Transverse colon (tissue), 4 donors: Measurements from ENCODE around the gene GPR176. TPM values are rescaled to one million over a fixed set of nuclear protein-coding genes. Genes with fewer than 3 reads are reported as not detected.

ENCODE experiments used
- DNase-seq: peaks from one replicate; pipeline ENCODE4 v3.0.0-alpha.2; 2019
- H3K27ac ChIP-seq, 4 donors: fragments of 200-600 bp; sonication (generic); 2 replicates each; pipeline ENCODE4 v1.5.1; 2016 to 2018; ENCODE audit warnings: inconsistent platforms in 4 of 4
- H3K27me3 ChIP-seq: fragments of 200-600 bp; sonication (generic); 2 replicates; pipeline ENCODE4 v1.5.1; 2017; ENCODE audit warnings: inconsistent platforms
- H3K36me3 ChIP-seq, 4 donors: fragments of 200-600 bp; sonication (generic); 2 replicates each; pipeline ENCODE4 v1.5.1; 2017 to 2019; ENCODE audit warnings: inconsistent platforms in 4 of 4
- H3K4me1 ChIP-seq, 4 donors: fragments of 200-600 bp; sonication (generic); 2 replicates each; pipeline ENCODE4 v1.5.1; 2017 to 2020; ENCODE audit warnings: inconsistent platforms in 4 of 4
- H3K4me3 ChIP-seq, 4 donors: fragments of 200-600 bp; sonication (generic); 1 replicate in 1 of 4; 2 replicates in 3 of 4; pipeline versions ENCODE4 v1.5.1 to v1.6.1; 2017 to 2019; ENCODE audit warnings: inconsistent platforms in 4 of 4
- H3K9me3 ChIP-seq, 2 donors: fragments of 200-600 bp; sonication (generic); 2 replicates each; pipeline ENCODE4 v1.5.1; 2017 to 2019; ENCODE audit warnings: inconsistent platforms in 2 of 2
- CTCF ChIP-seq, 5 experiments: fragments of 200-600 bp in 3 of 5; fragments of 450-650 bp in 2 of 5; sonication (generic) in 3 of 5; IDR thresholded peaks; 1 replicate in 2 of 5; 2 replicates in 3 of 5; pipeline ENCODE4 v1.5.1; 2016 to 2017; ENCODE audit warnings: antibody characterized with exemption in 5 of 5, inconsistent platforms in 3 of 5, mild to moderate bottlenecking in 2 of 5, moderate library complexity in 1 of 5
- EP300 ChIP-seq: sonication (generic); formaldehyde crosslinking; IDR thresholded peaks from one replicate; pipeline ENCODE4 v1.6.1; 2017; ENCODE audit warnings: antibody characterized with exemption, low read depth
- POLR2A ChIP-seq: fragments of 450-650 bp; IDR thresholded peaks from one replicate; pipeline ENCODE4 v1.6.1; 2016; ENCODE audit warnings: antibody characterized with exemption, mild to moderate bottlenecking, moderate library complexity
- POLR2AphosphoS5 ChIP-seq, 3 donors: sonication (generic); formaldehyde crosslinking; IDR thresholded peaks; one replicate each; pipeline ENCODE4 v1.6.1; 2016; ENCODE audit warnings: antibody characterized with exemption in 3 of 3
- WGBS, 2 donors: methylation state at CpG; one replicate each; pipeline ENCODE4 v1.1.5; 2018; ENCODE audit warnings: low coverage in 1 of 2; 5-methylcytosine and 5-hydroxymethylcytosine counted together
- in situ Hi-C, 4 donors: fragments of 200-750 bp; cut with MboI; loops; one replicate each; pipeline versions ENCODE4 v1.15.0 to v1.15.1; 2017; ENCODE audit warnings: low sequenced_read_pairs in 3 of 4, low pct_ligation_motif_present in 1 of 4, low pct_unique_long_range_greater_than_20kb in 1 of 4
- intact Hi-C: fragments of 100-400 bp; cut with DNase I; formaldehyde crosslinking; loops from one replicate; pipeline ENCODE4 v1.15.1; 2023; ENCODE audit warnings: low total_unique reads
- total RNA-seq, 4 donors: library from RNA; depleted of rRNA; stranded (reverse); fragments of >200 nt; gene quantifications; one replicate each; pipeline ENCODE4 v1.1.0, GENCODE V29; 2016

GPR176 gene
- total RNA-seq, 4 donors from 2014 or later = 1.6 to 10.9 (median 2.5) TPM; not detected in 1

- intact Hi-C loops = no loop called here
- WGBS, 2 donors = 57 to 62% methylated on average over 4 of the region's 4 CpGs
- TF ChIP-seq POLR2A (no peak), CTCF (IDR thresholded peaks at IDR 0.05) (no peak), EP300 (no peak), POLR2AphosphoS5 (IDR thresholded peaks at IDR 0.05) (no peak)
Measured at GRCh38 chr15:39869858-39870515, 50.1 kb downstream of the GPR176 start.

GRCh38 chr15:39869254-39869653, 50.8 kb downstream of the GPR176 start:
- DNase-seq = no peak
- Histone ChIP-seq H3K27me3 (no peaks in the 10 kb centered on the region), H3K4me1 (no peaks in the 10 kb centered on the region), H3K9me3 (no peaks in the 10 kb centered on the region), H3K27ac (no peak overlapping the region), H3K36me3 (no peaks in the 10 kb centered on the region), H3K4me3 (no peak overlapping the region)
- no peak for TF ChIP-seq CTCF (IDR thresholded peaks at IDR 0.05)
- TF ChIP-seq POLR2AphosphoS5 (IDR thresholded peaks at IDR 0.05) = no peak
- TF ChIP-seq POLR2A = no peak
- TF ChIP-seq EP300 = no peak
- in situ Hi-C loops = loop anchor here in 1 of 4 donors (10.0 kb wide), 1 partner anchor 74 kb away; no protein-coding TSS in a partner anchor
- intact Hi-C loops = no loop called here
- 40 to 51% methylated on average over 1 to 4 of the region's 4 CpGs for WGBS, 2 donors

More at GRCh38 chr15:39869858-39870515, 50.1 kb downstream of the GPR176 start:
- Histone ChIP-seq H3K36me3 (no peaks in the 10 kb centered on the region), H3K9me3 (no peaks in the 10 kb centered on the region), H3K4me3 (no peak overlapping the region), H3K4me1 (peaks cover 0 to 2% (median 0%) of the 10 kb centered on the region in 4 donors), H3K27me3 (no peaks in the 10 kb centered on the region), H3K27ac (no peak overlapping the region)
- DNase-seq = no peak
- in situ Hi-C loops = loop anchor here in 2 of 4 donors (10.0 kb wide), 2 partner anchors 75 to 85 kb away; partner anchors contain the start of gene FSIP1 (in 1 of the 2)

GRCh38 chr15:39868396-39868795, 51.7 kb downstream of the GPR176 start:
- Histone ChIP-seq H3K9me3 (no peaks in the 10 kb centered on the region), H3K27me3 (no peaks in the 10 kb centered on the region), H3K4me3 (no peak overlapping the region), H3K4me1 (no peaks in the 10 kb centered on the region), H3K27ac (no peak overlapping the region), H3K36me3 (no peaks in the 10 kb centered on the region)
- intact Hi-C loops (no loop called here), in situ Hi-C loops (loop anchor here in 1 of 4 donors (10.0 kb wide), 1 partner anchor 74 kb away; no protein-coding TSS in a partner anchor)
- no peak for DNase-seq
- TF ChIP-seq CTCF (IDR thresholded peaks at IDR 0.05) (no peak), POLR2A (no peak), POLR2AphosphoS5 (IDR thresholded peaks at IDR 0.05) (no peak), EP300 (no peak)
- 85 to 92% methylated on average over 2 of the region's 2 CpGs for WGBS, 2 donors

- intact Hi-C loops = no loop called here
- H3K36me3 ChIP-seq = no peaks in the 10 kb centered on the region
- no peak for DNase-seq
- H3K4me3 ChIP-seq = no peak overlapping the region
- no peak overlapping the region for H3K27ac ChIP-seq
- TF ChIP-seq POLR2A = no peak
- TF ChIP-seq EP300 = no peak
- TF ChIP-seq POLR2AphosphoS5 (IDR thresholded peaks at IDR 0.05) = no peak
- no peak for TF ChIP-seq CTCF (IDR thresholded peaks at IDR 0.05)
- in situ Hi-C loops = loop anchor here in 1 of 4 donors (10.0 kb wide), 1 partner anchor 69 kb away; no protein-coding TSS in a partner anchor
- H3K27me3 ChIP-seq = no peaks in the 10 kb centered on the region
- H3K9me3 ChIP-seq = no peaks in the 10 kb centered on the region
- no peaks in the 10 kb centered on the region for H3K4me1 ChIP-seq
- whole genome bisulfite sequencing, 2 donors = 80 to 83% methylated on average over 1 of the region's 1 CpG
Measured at GRCh38 chr15:39864116-39864515, 56.0 kb downstream of the GPR176 start.
